Measurements from ENCODE around the gene DHRS2.

DNA sequence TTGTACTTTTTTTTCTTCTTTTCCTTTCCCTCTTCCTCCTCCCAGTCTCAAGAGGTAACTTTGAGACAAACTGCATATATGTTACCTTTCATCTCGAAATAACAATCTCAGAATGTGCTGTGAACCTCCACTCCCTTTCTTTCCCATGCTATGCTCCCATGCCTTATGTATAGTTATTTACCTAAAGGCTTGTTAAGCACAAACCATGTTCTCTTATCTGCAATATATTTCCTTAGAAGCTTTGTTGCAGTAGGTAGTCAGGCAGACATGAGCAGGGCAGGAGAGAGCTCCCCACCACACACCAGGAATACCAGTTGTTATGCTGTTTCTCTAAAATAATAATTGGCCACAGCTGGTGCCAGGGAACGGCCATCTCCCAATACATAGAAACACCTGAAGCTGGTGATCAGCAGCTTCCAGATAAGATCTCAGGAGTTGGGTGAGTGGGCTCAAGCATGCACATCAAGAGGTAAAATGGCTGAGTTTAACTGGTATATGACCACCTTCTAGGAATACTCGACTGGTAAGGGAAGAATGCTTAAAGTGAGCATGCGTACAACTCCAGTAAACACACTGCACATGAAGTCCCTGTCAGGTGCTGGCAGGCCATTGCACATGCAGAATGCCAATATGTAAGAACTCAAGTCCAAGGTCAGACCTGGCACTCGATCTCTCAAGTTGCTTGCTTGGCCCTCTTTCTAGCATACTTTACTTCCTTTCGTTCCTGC, 14.8 kb upstream of the DHRS2 start:
- TF ChIP-seq POLR2AphosphoS5 (IDR thresholded peaks at IDR 0.05; ENCODE audit: borderline replicate concordance, low read depth, low read length) (no peak), EZH2 (IDR thresholded peaks at IDR 0.05) (no peak)

Measured in SK-N-MC (cell line).